22Rv1 (cell line): ENCODE data around the gene RAB27B.

ENCODE experiments used
- CTCF ChIP-seq: fragments of 450-650 bp; IDR thresholded peaks from 2 replicates; pipeline ENCODE4 v1.5.1; 2017; ENCODE audit warnings: mild to moderate bottlenecking
- ZFX ChIP-seq: fragments of 450-650 bp; IDR thresholded peaks from 2 replicates; pipeline ENCODE4 v1.6.1; 2017; ENCODE audit warnings: antibody characterized with exemption, borderline replicate concordance

- no peak for TF ChIP-seq CTCF
- no peak for TF ChIP-seq ZFX
Observed at GRCh38 chr18:54873884-54874255, 45.6 kb downstream of the RAB27B start.
